Measurements from ENCODE around the gene SERINC2. TPM values are rescaled to one million over a fixed set of nuclear protein-coding genes. Genes with fewer than 3 reads are reported as not detected.

The SERINC2 gene
- total RNA-seq, 1 donor from 2014 or later: 105 TPM

- H3K27me3 ChIP-seq (ENCODE audit: control insufficient read depth, insufficient read depth, low read length): no peaks in the 10 kb centered on the region
- H3K36me3 ChIP-seq (ENCODE audit: control insufficient read depth, insufficient read depth, low read length): no peaks in the 10 kb centered on the region
- no peak for DNase-seq (ENCODE audit: low read depth)
- TF ChIP-seq CTCF (IDR thresholded peaks at IDR 0.05; ENCODE audit: insufficient read depth, low read length, poor library complexity, severe bottlenecking): no peak
- no peak overlapping the region for H3K4me3 ChIP-seq (ENCODE audit: low read depth, low read length)
Measured at GRCh38 chr1:31373897-31374486, 39.0 kb upstream of the SERINC2 start.

DNA sequence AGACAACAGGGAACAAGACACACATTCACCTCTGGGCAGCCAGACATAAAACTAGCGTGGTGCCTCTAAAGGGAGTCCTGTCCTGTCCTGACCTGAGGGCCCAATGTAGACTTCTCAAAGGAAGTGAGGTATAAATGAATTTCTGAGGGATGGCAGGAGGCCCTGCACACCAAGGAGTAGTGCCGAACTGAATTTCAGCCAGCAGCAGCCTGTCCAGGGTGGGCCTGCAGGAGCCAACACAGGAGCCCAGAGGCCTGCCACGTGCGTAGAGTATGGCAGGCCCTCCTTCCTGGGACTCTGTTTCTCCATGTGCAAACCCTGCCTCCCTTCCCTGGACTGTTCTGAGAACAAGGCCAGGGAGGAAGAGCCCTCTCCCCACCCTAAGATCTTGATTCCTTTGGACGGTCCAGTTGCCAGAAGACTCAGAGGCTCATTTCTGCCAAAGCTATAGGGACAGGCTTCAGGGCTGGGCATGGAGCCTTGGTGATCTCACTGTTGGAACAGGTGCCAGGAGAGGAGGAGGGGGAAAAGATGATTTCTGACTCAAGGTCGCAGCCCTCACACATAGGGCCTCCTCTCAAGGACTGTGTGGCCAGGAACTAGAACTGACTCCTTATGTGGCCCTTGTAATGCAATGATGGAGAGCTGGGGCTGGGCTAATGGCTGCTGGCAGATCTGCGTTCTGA is 38.4 kb upstream of the SERINC2 start:
- Histone ChIP-seq H3K27me3 (ENCODE audit: control insufficient read depth, insufficient read depth, low read length) (no peaks in the 10 kb centered on the region), H3K36me3 (ENCODE audit: control insufficient read depth, insufficient read depth, low read length) (no peaks in the 10 kb centered on the region), H3K4me3 (ENCODE audit: low read depth, low read length) (no peak overlapping the region)
- TF ChIP-seq CTCF (IDR thresholded peaks at IDR 0.05; ENCODE audit: insufficient read depth, low read length, poor library complexity, severe bottlenecking): no peak
- no peak for DNase-seq (ENCODE audit: low read depth)

DNA sequence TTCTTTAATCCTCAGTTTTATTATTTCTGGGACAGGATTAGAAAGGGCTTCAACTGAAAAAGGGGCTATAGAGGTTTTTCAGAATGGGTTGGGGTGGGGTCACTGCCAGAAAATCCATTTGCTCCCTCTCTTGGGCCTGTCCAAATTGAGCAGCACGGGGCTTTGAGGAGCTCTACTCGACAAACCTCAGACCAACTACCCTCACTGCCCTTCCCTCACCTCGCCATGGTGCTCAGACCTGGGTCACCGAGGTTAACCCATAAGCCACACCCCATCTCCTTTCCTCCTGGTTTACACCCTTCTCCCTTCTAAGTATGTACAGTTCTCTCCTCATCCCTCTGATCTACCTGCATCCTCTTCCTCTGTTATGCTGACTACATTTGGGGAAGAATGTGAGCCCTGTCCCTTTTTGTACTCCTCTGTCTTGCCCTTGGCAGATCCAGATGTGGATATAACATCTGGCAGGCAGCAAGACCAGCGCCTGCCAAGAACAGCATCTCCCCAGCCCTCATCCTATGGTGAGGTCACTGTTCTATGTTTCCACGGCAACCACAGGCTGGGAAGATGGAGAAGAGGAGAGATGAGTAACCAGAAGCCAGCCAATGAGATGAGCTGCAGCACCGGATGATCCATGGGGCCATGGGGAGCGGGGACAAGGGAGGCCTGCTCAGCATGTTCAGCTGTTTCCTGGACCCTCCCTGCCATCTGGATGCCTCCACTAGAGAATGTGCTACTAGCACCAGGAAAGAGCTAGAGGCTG is 36.5 kb upstream of the SERINC2 start:
- DNase-seq (ENCODE audit: low read depth): peak; percentile 89
- Histone ChIP-seq H3K4me3 (ENCODE audit: low read depth, low read length) (no peak overlapping the region), H3K36me3 (ENCODE audit: control insufficient read depth, insufficient read depth, low read length) (no peaks in the 10 kb centered on the region), H3K27me3 (ENCODE audit: control insufficient read depth, insufficient read depth, low read length) (no peaks in the 10 kb centered on the region)
- TF ChIP-seq CTCF (IDR thresholded peaks at IDR 0.05; ENCODE audit: insufficient read depth, low read length, poor library complexity, severe bottlenecking): no peak

DNA sequence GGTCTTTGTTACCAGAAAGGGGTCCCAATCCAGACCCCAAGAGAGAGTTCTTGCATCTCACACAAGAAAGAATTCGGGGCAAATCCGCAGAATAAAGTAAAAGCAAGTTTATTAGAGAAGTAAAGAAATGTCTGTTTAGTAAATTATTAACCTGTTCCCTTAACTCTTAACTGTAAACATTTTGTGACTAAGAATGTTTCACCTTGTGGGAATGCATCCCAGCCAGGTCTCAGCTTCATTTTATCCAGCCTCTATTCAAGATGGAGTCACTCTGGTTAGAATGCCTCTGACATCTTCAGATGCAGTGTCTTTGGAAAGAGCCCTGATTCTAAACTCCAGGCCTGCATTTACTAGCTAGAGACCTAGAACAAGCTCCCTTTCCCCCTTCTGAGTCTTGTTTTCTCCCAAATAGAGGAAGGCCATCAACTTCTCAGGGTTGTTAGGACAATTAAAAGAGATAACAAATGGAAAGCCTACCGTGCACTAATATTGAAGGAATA is 35.6 kb upstream of the SERINC2 start:
- TF ChIP-seq CTCF (IDR thresholded peaks at IDR 0.05; ENCODE audit: insufficient read depth, low read length, poor library complexity, severe bottlenecking): no peak
- H3K36me3 ChIP-seq (ENCODE audit: control insufficient read depth, insufficient read depth, low read length): no peaks in the 10 kb centered on the region
- H3K27me3 ChIP-seq (ENCODE audit: control insufficient read depth, insufficient read depth, low read length): no peaks in the 10 kb centered on the region
- no peak overlapping the region for H3K4me3 ChIP-seq (ENCODE audit: low read depth, low read length)
- DNase-seq (ENCODE audit: low read depth): no peak

DNA sequence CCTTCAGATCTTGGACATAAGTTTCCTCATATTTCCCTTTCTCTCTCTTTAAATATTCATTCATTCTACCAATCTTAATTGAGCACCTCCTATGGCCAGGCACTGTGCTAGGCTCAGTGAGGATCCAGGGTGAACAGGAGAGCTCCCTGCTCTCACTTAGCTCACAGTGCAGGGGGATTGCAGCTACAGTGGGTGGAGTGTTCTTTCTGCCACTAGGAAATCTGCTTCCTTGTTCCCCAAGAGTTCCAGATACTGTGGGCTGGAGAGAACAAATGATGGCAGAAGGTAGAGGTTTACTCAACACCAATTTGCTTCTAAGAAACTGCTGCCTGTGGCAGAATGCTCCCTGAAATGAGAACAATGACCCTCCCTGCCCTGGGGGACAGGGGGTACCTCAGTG is 35.0 kb upstream of the SERINC2 start:
- no peak for TF ChIP-seq CTCF (IDR thresholded peaks at IDR 0.05; ENCODE audit: insufficient read depth, low read length, poor library complexity, severe bottlenecking)
- H3K36me3 ChIP-seq (ENCODE audit: control insufficient read depth, insufficient read depth, low read length): no peaks in the 10 kb centered on the region
- H3K27me3 ChIP-seq (ENCODE audit: control insufficient read depth, insufficient read depth, low read length): no peaks in the 10 kb centered on the region
- no peak overlapping the region for H3K4me3 ChIP-seq (ENCODE audit: low read depth, low read length)
- no peak for DNase-seq (ENCODE audit: low read depth)

Measured in kidney epithelial cell (primary cell).